Stomach (tissue), 4 donors: ENCODE measurements around the gene DIS3L2.

Experiments
- CTCF ChIP-seq, 7 experiments: fragments of 450-650 bp in 4 of 7; fragments of 200-600 bp in 3 of 7; sonication (generic) in 3 of 7; IDR thresholded peaks; one replicate each; pipeline ENCODE4 v1.5.1; 2016 to 2019; ENCODE audit warnings: antibody characterized with exemption in 7 of 7, control low read depth in 2 of 7, mild to moderate bottlenecking in 1 of 7
- EP300 ChIP-seq: sonication (generic); formaldehyde crosslinking; IDR thresholded peaks from one replicate; pipeline ENCODE4 v1.6.1; 2017; ENCODE audit warnings: antibody characterized with exemption
- POLR2A ChIP-seq, 4 donors: fragments of 450-650 bp; IDR thresholded peaks; one replicate each; pipeline ENCODE4 v1.6.1; 2016; ENCODE audit warnings: antibody characterized with exemption in 4 of 4, control low read depth in 2 of 4, mild to moderate bottlenecking in 1 of 4, moderate library complexity in 1 of 4

- TF ChIP-seq CTCF (IDR thresholded peaks at IDR 0.05) = no peak
- no peak for TF ChIP-seq EP300
- TF ChIP-seq POLR2A (IDR thresholded peaks at IDR 0.05) = no peak
These were observed 348.6 kb downstream of the DIS3L2 start for GRCh38 chr2:232310121-232310520.
